Nephron progenitor cell (in vitro differentiated cells): ENCODE results near the gene RNASEH2C.
"Not testable (repeated sequence)": the region's sequence is repeated elsewhere in the genome, so short reads cannot be mapped to it uniquely, and the experiment has no call there.

ENCODE experiments used
- DNase-seq: peaks from one replicate; pipeline ENCODE4 v3.0.0; 2021
- H3K27ac Mint-ChIP-seq: 2 replicates; pipeline ENCODE4 v1.8.0; 2021; ENCODE audit warnings: mild to moderate bottlenecking, moderate library complexity, mixed read lengths
- H3K27me3 Mint-ChIP-seq: 2 replicates; pipeline ENCODE4 v1.8.0; 2021; ENCODE audit warnings: mild to moderate bottlenecking, low read depth, mixed read lengths; ENCODE audit not compliant: poor library complexity
- H3K36me3 Mint-ChIP-seq: 2 replicates; pipeline ENCODE4 v1.8.0; 2021; ENCODE audit warnings: low read depth, mixed read lengths
- H3K4me1 Mint-ChIP-seq: 2 replicates; pipeline ENCODE4 v1.8.0; 2021; ENCODE audit warnings: mixed read lengths
- H3K4me3 Mint-ChIP-seq: 2 replicates; pipeline ENCODE4 v1.8.0; 2021; ENCODE audit warnings: mild to moderate bottlenecking, moderate library complexity, mixed read lengths
- H3K9me3 Mint-ChIP-seq: 2 replicates; pipeline ENCODE4 v1.8.0; 2021; ENCODE audit warnings: mild to moderate bottlenecking, moderate library complexity, mixed read lengths
- CTCF ChIP-seq: fragments of 200-600 bp; sonication (generic); IDR thresholded peaks from 2 replicates; pipeline ENCODE4 v1.5.0; 2021; ENCODE audit warnings: antibody characterized with exemption

RNASEH2C gene

DNA sequence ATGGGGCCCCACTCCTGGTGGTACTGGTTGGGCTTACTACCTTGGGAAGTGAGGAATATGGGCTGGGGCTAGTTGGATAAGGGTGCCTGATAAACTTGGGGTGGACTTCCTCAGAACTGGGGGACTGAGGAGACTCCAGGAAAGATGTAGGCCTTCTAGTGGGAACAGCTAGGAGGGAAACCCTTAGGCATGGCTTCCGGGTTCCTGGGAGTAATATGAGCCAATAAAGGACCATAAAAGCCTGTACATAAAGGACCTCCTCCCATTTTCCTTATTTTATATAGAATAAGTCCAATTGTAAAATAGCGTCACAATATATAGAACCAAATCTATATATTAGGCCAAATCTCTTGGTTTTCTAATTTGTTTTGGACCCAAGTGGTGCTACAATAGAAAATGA lies 18.4 kb upstream of the RNASEH2C start:
- Mint-ChIP-seq H3K36me3 (peaks cover 5% of the 10 kb centered on the region), H3K27me3 (peaks cover 48% of the 10 kb centered on the region), H3K4me3 (no peak overlapping the region), H3K9me3 (peaks cover 40% of the 10 kb centered on the region), H3K27ac (no peak overlapping the region), H3K4me1 (no peaks in the 10 kb centered on the region)
- DNase-seq: no peak
- TF ChIP-seq CTCF: no peak

GRCh38 chr11:65736810-65737209 lies 16.2 kb upstream of the RNASEH2C start:
- no peak for TF ChIP-seq CTCF
- Mint-ChIP-seq H3K9me3 (peaks cover 54% of the 10 kb centered on the region), H3K27ac (no peak overlapping the region), H3K4me3 (no peak overlapping the region), H3K36me3 (peaks cover 5% of the 10 kb centered on the region), H3K27me3 (peaks cover 55% of the 10 kb centered on the region), H3K4me1 (no peaks in the 10 kb centered on the region)
- DNase-seq: no peak

DNA sequence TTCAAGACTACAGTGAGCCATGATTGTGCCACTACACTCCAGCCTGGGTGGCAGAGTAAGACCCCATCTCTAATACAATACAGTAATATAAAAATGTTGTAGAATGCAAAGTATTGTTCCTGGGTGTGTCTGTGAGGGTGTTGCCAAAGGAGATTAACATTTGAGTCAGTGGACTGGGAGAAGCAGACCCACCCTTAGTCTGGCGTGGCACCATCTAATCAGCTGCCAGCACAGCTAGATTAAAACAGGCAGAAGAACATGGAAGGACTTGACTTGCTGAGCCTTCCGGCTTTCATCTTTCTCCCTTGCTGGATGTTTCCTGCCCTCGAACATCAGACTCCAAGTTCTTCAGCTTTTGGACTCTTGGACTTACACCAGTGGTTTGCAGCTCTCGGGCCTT lies 14.5 kb upstream of the RNASEH2C start:
- H3K9me3 Mint-ChIP-seq: peaks cover 56% of the 10 kb centered on the region
- DNase-seq, H3K4me3 Mint-ChIP-seq, H3K4me1 Mint-ChIP-seq, H3K36me3 Mint-ChIP-seq, H3K27ac Mint-ChIP-seq: not testable (repeated sequence)
- peaks cover 49% of the 10 kb centered on the region for H3K27me3 Mint-ChIP-seq

DNA sequence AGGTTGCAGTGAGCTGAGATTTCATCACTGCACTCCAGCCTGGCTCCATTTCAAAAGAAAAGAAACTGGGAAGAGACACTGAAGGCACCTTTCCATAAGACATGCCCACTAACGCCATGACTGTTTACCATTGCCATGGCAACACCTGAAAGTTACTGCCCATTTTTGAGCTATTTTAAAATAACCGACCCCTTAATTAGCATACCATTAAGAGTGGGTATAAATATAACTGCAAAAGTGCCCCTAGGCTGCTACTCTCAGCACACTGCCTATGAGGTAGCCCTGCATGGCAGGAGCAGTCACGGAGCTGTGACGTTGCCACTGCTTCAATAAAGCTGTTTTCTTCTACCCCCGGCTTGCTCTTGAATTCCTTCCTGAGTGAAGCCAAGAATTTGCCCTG lies 9.9 kb upstream of the RNASEH2C start:
- Mint-ChIP-seq H3K27me3 (peaks cover 59% of the 10 kb centered on the region), H3K36me3 (no peaks in the 10 kb centered on the region), H3K27ac (no peak overlapping the region), H3K4me1 (no peaks in the 10 kb centered on the region), H3K9me3 (peaks cover 23% of the 10 kb centered on the region), H3K4me3 (no peak overlapping the region)
- DNase-seq: no peak
- TF ChIP-seq CTCF: no peak

DNA sequence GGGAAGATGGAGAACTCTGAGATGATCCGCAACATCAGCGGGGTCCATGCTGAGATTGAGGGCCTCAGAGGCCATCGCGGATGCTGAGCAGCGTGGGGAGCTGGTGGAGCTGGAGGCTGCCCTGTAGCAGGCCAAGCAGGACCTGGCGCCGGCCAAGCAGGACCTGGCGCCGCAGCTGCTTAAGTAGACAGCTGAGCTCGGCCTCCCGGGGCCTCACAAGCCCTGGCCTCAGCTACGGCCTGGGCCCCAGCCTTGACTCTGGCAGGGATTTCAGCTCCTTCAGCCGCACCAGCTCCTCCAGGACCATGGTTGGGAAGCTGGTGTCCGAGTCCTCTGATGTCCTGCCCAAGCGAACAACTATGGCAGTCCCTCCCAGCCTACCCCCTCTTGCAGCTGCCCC lies 7.3 kb upstream of the RNASEH2C start:
- H3K27me3 Mint-ChIP-seq: peaks cover 71% of the 10 kb centered on the region
- H3K4me1 Mint-ChIP-seq: no peaks in the 10 kb centered on the region
- H3K27ac Mint-ChIP-seq: no peak overlapping the region
- no peak for DNase-seq
- H3K4me3 Mint-ChIP-seq: no peak overlapping the region
- H3K9me3 Mint-ChIP-seq: peaks cover 9% of the 10 kb centered on the region
- TF ChIP-seq CTCF: no peak
- H3K36me3 Mint-ChIP-seq: no peaks in the 10 kb centered on the region

DNA sequence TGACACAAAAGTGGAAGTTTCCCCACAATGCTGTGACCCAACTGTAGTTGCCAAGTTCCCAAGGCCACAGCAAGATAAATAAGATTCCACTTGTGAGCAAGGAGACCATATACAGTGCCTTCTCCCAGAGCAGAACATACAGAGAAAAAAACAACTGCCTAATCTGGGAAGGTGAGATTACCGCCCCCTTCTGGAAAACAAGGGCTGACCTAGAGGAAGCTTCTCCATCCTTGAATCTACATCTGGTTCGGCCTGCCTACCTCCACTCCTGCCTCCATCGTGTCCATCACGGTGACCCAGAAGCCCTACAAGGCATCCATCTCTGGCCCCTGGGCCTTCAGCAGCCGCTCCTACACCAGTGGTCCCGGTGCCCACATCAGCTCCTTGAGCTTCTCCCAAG lies 6.1 kb upstream of the RNASEH2C start:
- H3K27ac Mint-ChIP-seq: no peak overlapping the region
- H3K4me1 Mint-ChIP-seq: no peaks in the 10 kb centered on the region
- peaks cover under 1% of the 10 kb centered on the region for H3K9me3 Mint-ChIP-seq
- no peak for TF ChIP-seq CTCF
- peaks cover 63% of the 10 kb centered on the region for H3K27me3 Mint-ChIP-seq
- H3K4me3 Mint-ChIP-seq: no peak overlapping the region
- DNase-seq: no peak
- H3K36me3 Mint-ChIP-seq: no peaks in the 10 kb centered on the region

- DNase-seq: no peak
- TF ChIP-seq CTCF: no peak
- Mint-ChIP-seq H3K27me3 (peaks cover 41% of the 10 kb centered on the region), H3K27ac (peak overlapping the region; percentile 64), H3K9me3 (no peaks in the 10 kb centered on the region), H3K4me1 (peaks cover 24% of the 10 kb centered on the region), H3K36me3 (peaks cover 9% of the 10 kb centered on the region), H3K4me3 (no peak overlapping the region)
These were observed 1.7 kb upstream of the RNASEH2C start for GRCh38 chr11:65722261-65722660.
